Muscle of arm (tissue), 12 donors: Measurements from ENCODE around the gene MYO16. TPM values are rescaled to one million over a fixed set of nuclear protein-coding genes. Genes with fewer than 3 reads are reported as not detected.

ENCODE experiments used
- DNase-seq: peaks from one replicate; pipeline ENCODE4 v3.0.0-alpha.2; 2013
- polyA plus RNA-seq, 12 donors: library from polyadenylated mRNA; unstranded; fragments of 120-200 nt; gene quantifications; one replicate each; pipeline ENCODE4 v1.2.1, GENCODE V29; 2013; ENCODE audit not compliant: insufficient read length in 12 of 12

Gene MYO16
- polyA plus RNA-seq, 12 donors = 7.0 to 21.6 (median 16.9) TPM; not detected in 1

- no peak for DNase-seq
These were observed 160.1 kb downstream of the MYO16 start for GRCh38 chr13:108789476-108789875.

GRCh38 chr13:108795841-108796240 lies 166.4 kb downstream of the MYO16 start:
- DNase-seq = no peak

GRCh38 chr13:108797354-108797753 lies 167.9 kb downstream of the MYO16 start:
- no peak for DNase-seq

- no peak for DNase-seq
These were observed 178.4 kb downstream of the MYO16 start for GRCh38 chr13:108807841-108808240.

- no peak for DNase-seq
These were observed 182.8 kb downstream of the MYO16 start for GRCh38 chr13:108812165-108812564.

GRCh38 chr13:108812661-108813060 lies 183.2 kb downstream of the MYO16 start:
- DNase-seq = no peak

- DNase-seq = no peak
These were observed 184.3 kb downstream of the MYO16 start for GRCh38 chr13:108813587-108814170.

- DNase-seq = no peak
These were observed 187.0 kb downstream of the MYO16 start for GRCh38 chr13:108816375-108816774.

GRCh38 chr13:108827646-108828045 lies 198.2 kb downstream of the MYO16 start:
- no peak for DNase-seq

GRCh38 chr13:108828086-108828815 lies 198.8 kb downstream of the MYO16 start:
- no peak for DNase-seq

GRCh38 chr13:108830916-108831315 lies 201.5 kb downstream of the MYO16 start:
- DNase-seq = no peak

GRCh38 chr13:108833531-108833930 lies 204.1 kb downstream of the MYO16 start:
- no peak for DNase-seq

- no peak for DNase-seq
These were observed 204.8 kb downstream of the MYO16 start for GRCh38 chr13:108834193-108834592.

GRCh38 chr13:108835083-108835482 lies 205.7 kb downstream of the MYO16 start:
- no peak for DNase-seq

GRCh38 chr13:108850691-108851090 lies 221.3 kb downstream of the MYO16 start:
- no peak for DNase-seq

GRCh38 chr13:108851660-108852059 lies 222.2 kb downstream of the MYO16 start:
- DNase-seq = no peak

GRCh38 chr13:108853031-108853430 lies 223.6 kb downstream of the MYO16 start:
- DNase-seq = no peak

- no peak for DNase-seq
These were observed 226.5 kb downstream of the MYO16 start for GRCh38 chr13:108855737-108856387.

GRCh38 chr13:108858676-108859075 lies 229.3 kb downstream of the MYO16 start:
- no peak for DNase-seq

- peak; percentile 3 for DNase-seq
These were observed 230.0 kb downstream of the MYO16 start for GRCh38 chr13:108859197-108860012.

- DNase-seq = no peak
These were observed 231.0 kb downstream of the MYO16 start for GRCh38 chr13:108860418-108860817.

GRCh38 chr13:108877300-108877699 lies 247.9 kb downstream of the MYO16 start:
- no peak for DNase-seq
